K562 (cell line): ENCODE results near the gene NRN1L. TPM values are rescaled to one million over a fixed set of nuclear protein-coding genes. Genes with fewer than 3 reads are reported as not detected.

Experiments used
- ATAC-seq: fragments of 200-7000 bp; cut with Tn5 transposase; 3 replicates; pipeline ENCODE4 v1.9.1; 2020; ENCODE audit warnings: moderate library complexity
- BruUV-seq: library from RNA; stranded (reverse); fragments of 400-500 nt; replicated peaks from 2 replicates; lab custom pipeline; 2021; lab: Mats Ljungman, UMichigan
- CTCF ChIA-PET: fragments of 300-600 bp; formaldehyde crosslinking; extraction: SDS; loops from one replicate; lab custom pipeline; 2021; ENCODE audit warnings: low intra/inter-chr PET ratio; lab: Yijun Ruan, JAX
- POLR2A ChIA-PET: fragments of 300-600, 350-650 bp; sonication (Branson Sonifier 250); formaldehyde crosslinking; extraction: SDS; loops from one replicate; lab custom pipeline; 2021; ENCODE audit warnings: antibody characterized with exemption, inconsistent platforms; lab: Yijun Ruan, JAX
- DNase-seq, 4 experiments: peaks; one replicate each; pipeline versions ENCODE4 v3.0.0 to v3.0.0-alpha.2; 2011 to 2018; ENCODE audit warnings: low spot score in 3 of 4, mixed read lengths in 3 of 4; ENCODE audit errors: extremely low read depth in 1 of 4
- FAIRE-seq: peaks from 2 replicates; lab custom pipeline; 2011; peaks lifted over from hg19 to GRCh38; lab: Jason Lieb, UNC
- H2AFZ ChIP-seq: 2 replicates; pipeline ENCODE4 v1.6.0; 2011; ENCODE audit warnings: low read depth, low read length, control low read depth, inconsistent platforms
- H3K27ac ChIP-seq: fragments of 200-600 bp; 3 replicates; pipeline ENCODE4 v1.8.0; 2011; ENCODE audit warnings: low read depth, mild to moderate bottlenecking, control low read depth, inconsistent platforms, low read length, moderate library complexity, mixed read lengths; ENCODE audit errors: extremely low read depth
- H3K27me3 ChIP-seq, 2 experiments: fragments of 300-600 bp in 1 of 2; 2 replicates in 1 of 2; 3 replicates in 1 of 2; pipeline versions ENCODE4 v1.6.0 to v1.8.0; 2011; ENCODE audit warnings: inconsistent platforms in 2 of 2, low read length in 2 of 2, mild to moderate bottlenecking in 1 of 2, mixed read lengths in 1 of 2, moderate library complexity in 1 of 2; ENCODE audit not compliant: control insufficient read depth in 2 of 2, insufficient read depth in 2 of 2
- H3K36me3 ChIP-seq: fragments of 300-600 bp; 3 replicates; pipeline ENCODE4 v1.8.0; 2011; ENCODE audit warnings: mild to moderate bottlenecking, low read length, inconsistent platforms; ENCODE audit not compliant: control insufficient read depth, insufficient read depth
- H3K4me1 ChIP-seq, 2 experiments: fragments of 200-600 bp in 1 of 2; replicated peaks in 1 of 2; 2 replicates in 1 of 2; 3 replicates in 1 of 2; pipeline versions ENCODE4 v1.5.1 to v1.8.0; 2011; ENCODE audit warnings: inconsistent platforms in 2 of 2, low read length in 2 of 2, mild to moderate bottlenecking in 1 of 2, mixed read lengths in 1 of 2, moderate library complexity in 1 of 2; ENCODE audit not compliant: control insufficient read depth in 2 of 2, insufficient read depth in 2 of 2
- H3K4me2 ChIP-seq: 2 replicates; pipeline ENCODE4 v1.6.1; 2011; ENCODE audit warnings: low read length, control low read depth, inconsistent platforms, mixed read lengths; ENCODE audit not compliant: insufficient read depth
- H3K4me3 ChIP-seq: fragments of 200-600 bp; sonication (generic), shearing (Covaris generic); 2 replicates; pipeline ENCODE4 v1.5.1; 2016; ENCODE audit warnings: control low read depth, inconsistent platforms
- H3K79me2 ChIP-seq: fragments of 200-600 bp; 3 replicates; pipeline ENCODE4 v1.8.0; 2011; ENCODE audit warnings: low read length, inconsistent platforms; ENCODE audit not compliant: control insufficient read depth, insufficient read depth
- H3K9ac ChIP-seq, 2 experiments: 2 replicates each; pipeline versions ENCODE4 v1.6.0 to v1.6.1; 2011; ENCODE audit warnings: low read depth in 2 of 2, low read length in 2 of 2, control low read depth in 1 of 2, inconsistent platforms in 1 of 2, mild to moderate bottlenecking in 1 of 2, mixed read lengths in 1 of 2; ENCODE audit not compliant: insufficient read depth in 1 of 2
- H3K9me1 ChIP-seq: one replicate; pipeline ENCODE4 v1.6.0; 2011; ENCODE audit warnings: inconsistent platforms, mild to moderate bottlenecking, low read length, moderate library complexity; ENCODE audit not compliant: control insufficient read depth, insufficient read depth
- H3K9me3 ChIP-seq: replicated peaks from 2 replicates; pipeline ENCODE4 v1.5.1; 2011; ENCODE audit warnings: low read depth, low read length, inconsistent platforms; ENCODE audit not compliant: control insufficient read depth, insufficient read depth
- H4K20me1 ChIP-seq: replicated peaks from 2 replicates; pipeline ENCODE4 v1.6.1; 2011; ENCODE audit warnings: low read length, inconsistent platforms, mixed read lengths; ENCODE audit not compliant: control insufficient read depth, insufficient read depth
- BHLHE40 ChIP-seq: IDR thresholded peaks from 2 replicates; pipeline ENCODE4 v1.6.1; 2011; ENCODE audit warnings: low read length, improper control_type of control experiment
- CBFA2T2 ChIP-seq: fragments of 450-650 bp; conservative IDR thresholded peaks from 2 replicates; pipeline ENCODE4 v1.6.1; 2017; ENCODE audit warnings: mild to moderate bottlenecking
- EGR1 ChIP-seq: fragments of 450-650 bp; conservative IDR thresholded peaks from 2 replicates; pipeline ENCODE4 v1.6.1; 2017; ENCODE audit warnings: mild to moderate bottlenecking
- GABPB2 ChIP-seq: fragments of 250-450 bp; sonication (Bioruptor Pico); conservative IDR thresholded peaks from 2 replicates; pipeline ENCODE4 v1.5.1; 2021; ENCODE audit warnings: mild to moderate bottlenecking
- NCOA6 ChIP-seq: fragments of 450-650 bp; IDR thresholded peaks from 2 replicates; pipeline ENCODE4 v1.6.1; 2017; ENCODE audit warnings: mild to moderate bottlenecking
- PHF21A ChIP-seq: fragments of 450-650 bp; IDR thresholded peaks from 2 replicates; pipeline ENCODE4 v1.6.1; 2017; ENCODE audit warnings: low read depth, borderline replicate concordance
- PML ChIP-seq: IDR thresholded peaks from 2 replicates; pipeline ENCODE4 v1.6.1; 2012; ENCODE audit warnings: low read length, inconsistent platforms
- POU5F1 ChIP-seq: fragments of 150-350 bp; IDR thresholded peaks from 2 replicates; pipeline ENCODE4 v1.6.1; 2014; ENCODE audit warnings: borderline replicate concordance, low read length, low read depth, mild to moderate bottlenecking; ENCODE audit not compliant: partially characterized antibody
- RBM25 ChIP-seq: fragments of 200-400 bp; formaldehyde crosslinking; IDR thresholded peaks from 2 replicates; pipeline ENCODE4 v1.6.1; 2018; ENCODE audit warnings: low read length, low read depth, moderate library complexity; ENCODE audit not compliant: severe bottlenecking
- RREB1 ChIP-seq: fragments of 250-450 bp; sonication (Bioruptor Pico); IDR thresholded peaks from 2 replicates; pipeline ENCODE4 v1.4.0; 2020
- SOX6 ChIP-seq: fragments of 450-650 bp; IDR thresholded peaks from 2 replicates; pipeline ENCODE4 v1.6.1; 2014; ENCODE audit warnings: mild to moderate bottlenecking
- TCF7L2 ChIP-seq: fragments of 150-350 bp; IDR thresholded peaks from 2 replicates; pipeline ENCODE4 v1.6.1; 2016; ENCODE audit warnings: low read depth, mild to moderate bottlenecking, low read length, moderate library complexity
- TFAM ChIP-seq: fragments of 250-450 bp; sonication (Bioruptor Pico); conservative IDR thresholded peaks from 2 replicates; pipeline ENCODE4 v1.5.0; 2021; ENCODE audit warnings: mild to moderate bottlenecking, moderate library complexity
- ZNF511 ChIP-seq: sonication (generic); formaldehyde crosslinking; IDR thresholded peaks from 2 replicates; pipeline ENCODE4 v1.8.0; 2022; ENCODE audit warnings: mild to moderate bottlenecking, missing genetic modification reagents
- ZNF655 ChIP-seq: fragments of 250-450 bp; sonication (Bioruptor Pico); IDR thresholded peaks from 2 replicates; pipeline ENCODE4 v1.5.0; 2021
- ZSCAN29 ChIP-seq: fragments of 450-650 bp; IDR thresholded peaks from 2 replicates; pipeline ENCODE4 v1.6.1; 2017
- WGBS: fragments of 100-300 bp; shearing (Covaris generic); methylation state at CpG from one replicate; pipeline ENCODE4 v1.1.6; 2016; ENCODE audit warnings: low coverage, mixed read lengths; ENCODE audit not compliant: insufficient coverage; ENCODE audit errors: missing lambda C conversion rate; 5-methylcytosine and 5-hydroxymethylcytosine counted together
- in situ Hi-C: fragments of 300-500 bp; cut with MboI; formaldehyde crosslinking; loops from 4 replicates; pipeline ENCODE4 v1.15.0; 2018; ENCODE audit warnings: inconsistent platforms, mixed read lengths
- intact Hi-C: fragments of 100-400 bp; cut with micrococcal nuclease; formaldehyde crosslinking; loops from 2 replicates; pipeline ENCODE4 v1.14.2; 2022
- polyA plus RNA-seq, 8 experiments: library from polyadenylated mRNA; depleted of rRNA in 4 of 8; stranded (reverse) in 5 of 8; unstranded in 3 of 8; fragments of >200 nt; fragmentation: Nextera tagmentation in 2 of 8; fragmentation: Illumina TruSeq in 1 of 8; extraction: Ambion mirVana in 2 of 8; extraction: Trizol in 1 of 8; gene quantifications; 2 replicates each; pipeline versions ENCODE4 v1.2.1 to v1.2.3, GENCODE V29; 2011 to 2014; ENCODE audit warnings: inconsistent platforms in 1 of 8, missing spikeins in 1 of 8
- total RNA-seq, 7 experiments: library from RNA; depleted of rRNA in 6 of 7; stranded (reverse); fragments of >200 nt in 6 of 7; fragmentation: Illumina TruSeq in 2 of 7; extraction: Trizol in 2 of 7; gene quantifications; 2 replicates each; pipeline versions ENCODE4 v1.2.1 to v1.2.3, GENCODE V29; 2011 to 2021; ENCODE audit warnings: low replicate concordance in 1 of 7

Gene NRN1L
- total and polyA plus RNA-seq, 9 of the 15 experiments (the other 6 are each of a cell fraction or from before 2014, with no cell fraction given), result 0.22 to 0.86 (median 0.61) TPM; not detected in 5

- Histone ChIP-seq H3K79me2 (peaks cover 92% of the 10 kb centered on the region), H3K27me3 (no peaks in the 10 kb centered on the region), H3K4me3 (peak within 1 kb of the TSS; percentile 99), H2AFZ (peak within 1 kb of the TSS; percentile 81), H3K9me3 (no peaks in the 10 kb centered on the region), H3K36me3 (peaks cover 33% of the 10 kb centered on the region), H3K27ac (peak within 1 kb of the TSS; percentile 77), H4K20me1 (no peaks in the 10 kb centered on the region; the same call in 1 of the 2 replicates), H3K4me2 (peak within 1 kb of the TSS; percentile 84), H3K9me1 (peaks cover 5% of the 10 kb centered on the region), H3K9ac (peak within 1 kb of the TSS; percentile 94), H3K4me1 (peaks cover 30 to 45% of the 10 kb centered on the region in 2 experiments)
- peak; percentile 76 to 85 (median 80) for DNase-seq
- ATAC-seq, result peak; percentile 76
- 2% methylated on average over 35 of the region's 62 CpGs for WGBS
- intact Hi-C loops (loop anchor here (2.0 kb wide), 1 partner anchor 46 kb away; the partner anchor contains the start of gene PSKH1), in situ Hi-C loops (no loop called here)
- no TSS peak for BruUV-seq
- POLR2A ChIA-PET, result interaction anchor here (0.7 to 2.2 kb wide), 2 partner anchors 10 to 142 kb away, joined by 3 to 10 read pairs; no protein-coding TSS in a partner anchor
- peak; percentile 80 for FAIRE-seq
- CTCF ChIA-PET, result no interaction called here
- TF ChIP-seq RREB1 (CRISPR knock-in tag), result no peak
- TF ChIP-seq CBFA2T2, result no peak
- no peak for TF ChIP-seq RBM25
- no peak for TF ChIP-seq ZSCAN29
- TF ChIP-seq NCOA6, result no peak
- TF ChIP-seq TCF7L2, result no peak
- no peak for TF ChIP-seq BHLHE40
- no peak for TF ChIP-seq ZNF655 (CRISPR knock-in tag)
- TF ChIP-seq POU5F1, result no peak
- no peak for TF ChIP-seq TFAM (CRISPR knock-in tag)
- no peak for TF ChIP-seq PML
- TF ChIP-seq PHF21A, result no peak
- no peak for TF ChIP-seq ZNF511 (CRISPR knock-in tag)
- TF ChIP-seq SOX6, result no peak
- TF ChIP-seq EGR1, result peak; percentile 66
- no peak for TF ChIP-seq GABPB2 (CRISPR knock-in tag)
These were observed 37.4 kb upstream of the NRN1L start, which contains the start of gene CENPT for GRCh38 chr16:67847064-67847861. CENPT (minus strand) TSS chr16:67847693; CDS start chr16:67833859, 13,834 bp downstream.
